Neutrophil (primary cell): Measurements from ENCODE around the gene CNTNAP5.
"Not testable (repeated sequence)": the region's sequence is repeated elsewhere in the genome, so short reads cannot be mapped to it uniquely, and the experiment has no call there.

ENCODE experiments used
- H3K27ac ChIP-seq: fragments of 200-600 bp; sonication (generic); 2 replicates; pipeline ENCODE4 v1.5.1; 2016; ENCODE audit warnings: mild to moderate bottlenecking, moderate library complexity
- H3K27me3 ChIP-seq: fragments of 200-600 bp; sonication (generic); 2 replicates; pipeline ENCODE4 v1.6.0; 2016; ENCODE audit warnings: mild to moderate bottlenecking
- H3K36me3 ChIP-seq: fragments of 200-600 bp; sonication (generic); 2 replicates; pipeline ENCODE4 v1.5.1; 2017
- H3K4me1 ChIP-seq, 2 experiments: fragments of 200-600 bp in 1 of 2; sonication (generic) in 1 of 2; 1 replicate in 1 of 2; 2 replicates in 1 of 2; pipeline versions ENCODE4 v1.5.1 to v1.6.1; 2013 to 2016; ENCODE audit warnings: low read depth in 1 of 2, low read length in 1 of 2, mild to moderate bottlenecking in 1 of 2, moderate library complexity in 1 of 2; ENCODE audit not compliant: control insufficient read depth in 1 of 2, insufficient read depth in 1 of 2
- H3K4me3 ChIP-seq, 2 experiments: fragments of 200-600 bp in 1 of 2; sonication (generic) in 1 of 2; 1 replicate in 1 of 2; 2 replicates in 1 of 2; pipeline ENCODE4 v1.5.1; 2013 to 2016; ENCODE audit warnings: low read depth in 1 of 2, low read length in 1 of 2, mild to moderate bottlenecking in 1 of 2, moderate library complexity in 1 of 2
- H3K9me3 ChIP-seq: fragments of 200-600 bp; sonication (generic); 2 replicates; pipeline ENCODE4 v1.5.1; 2016
- TF ChIP-seq, protein P1 (sequence below): fragments of 200-600 bp; sonication (generic); IDR thresholded peaks from 2 replicates; pipeline ENCODE4 v1.5.1; 2016; ENCODE audit warnings: antibody characterized with exemption

Gene CNTNAP5

DNA sequence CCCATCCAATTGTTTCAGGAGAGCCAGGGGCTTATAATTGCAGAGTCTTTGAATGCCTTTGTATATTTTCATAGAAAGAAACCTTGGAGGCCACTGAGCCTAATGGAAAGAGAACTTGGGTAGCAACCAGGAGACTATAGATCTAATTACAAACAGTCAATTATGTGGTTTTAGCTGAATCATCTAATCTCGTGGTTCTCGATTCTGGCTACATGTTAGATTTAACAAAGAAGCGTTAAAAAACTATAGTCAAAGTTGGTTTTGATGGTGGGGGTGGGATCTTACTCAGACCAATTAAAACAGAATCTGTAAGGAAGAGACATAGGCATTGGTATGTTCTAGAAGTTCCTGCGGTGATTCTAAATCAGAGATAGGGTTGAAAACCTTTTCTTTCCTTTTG is 344.1 kb downstream of the CNTNAP5 start:
- Histone ChIP-seq H3K36me3 (no peaks in the 10 kb centered on the region), H3K4me3 (no peak overlapping the region), H3K27ac (no peak overlapping the region), H3K27me3 (no peaks in the 10 kb centered on the region), H3K4me1 (no peaks in the 10 kb centered on the region), H3K9me3 (no peaks in the 10 kb centered on the region)
- TF ChIP-seq, protein P1, sequence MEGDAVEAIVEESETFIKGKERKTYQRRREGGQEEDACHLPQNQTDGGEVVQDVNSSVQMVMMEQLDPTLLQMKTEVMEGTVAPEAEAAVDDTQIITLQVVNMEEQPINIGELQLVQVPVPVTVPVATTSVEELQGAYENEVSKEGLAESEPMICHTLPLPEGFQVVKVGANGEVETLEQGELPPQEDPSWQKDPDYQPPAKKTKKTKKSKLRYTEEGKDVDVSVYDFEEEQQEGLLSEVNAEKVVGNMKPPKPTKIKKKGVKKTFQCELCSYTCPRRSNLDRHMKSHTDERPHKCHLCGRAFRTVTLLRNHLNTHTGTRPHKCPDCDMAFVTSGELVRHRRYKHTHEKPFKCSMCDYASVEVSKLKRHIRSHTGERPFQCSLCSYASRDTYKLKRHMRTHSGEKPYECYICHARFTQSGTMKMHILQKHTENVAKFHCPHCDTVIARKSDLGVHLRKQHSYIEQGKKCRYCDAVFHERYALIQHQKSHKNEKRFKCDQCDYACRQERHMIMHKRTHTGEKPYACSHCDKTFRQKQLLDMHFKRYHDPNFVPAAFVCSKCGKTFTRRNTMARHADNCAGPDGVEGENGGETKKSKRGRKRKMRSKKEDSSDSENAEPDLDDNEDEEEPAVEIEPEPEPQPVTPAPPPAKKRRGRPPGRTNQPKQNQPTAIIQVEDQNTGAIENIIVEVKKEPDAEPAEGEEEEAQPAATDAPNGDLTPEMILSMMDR, result no peak

DNA sequence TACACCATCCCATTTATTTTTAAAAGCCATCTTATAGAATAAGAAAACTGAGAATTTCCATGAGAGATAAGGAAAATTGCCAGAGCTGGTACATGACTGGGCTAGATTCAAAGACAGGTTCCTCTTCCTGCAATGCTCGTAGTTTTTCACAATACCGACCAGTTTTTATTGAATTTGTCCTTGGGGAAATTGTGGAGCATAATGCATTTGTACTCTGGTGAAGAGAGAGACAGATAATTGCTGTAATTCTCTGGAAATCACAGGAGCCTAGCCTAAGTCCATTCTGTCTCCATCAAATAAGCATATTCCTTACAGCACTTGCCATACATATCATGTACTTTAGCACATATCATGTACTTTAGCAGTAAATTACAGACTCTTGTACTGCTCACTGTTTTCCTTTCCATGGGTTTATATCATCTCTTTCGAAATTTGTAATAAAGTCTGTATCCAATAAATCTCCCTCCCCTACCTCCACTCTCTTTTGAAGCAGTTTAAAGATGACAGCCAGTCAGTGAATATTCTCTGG is 355.2 kb downstream of the CNTNAP5 start:
- no peaks in the 10 kb centered on the region for H3K36me3 ChIP-seq
- no peak overlapping the region for H3K27ac ChIP-seq
- H3K9me3 ChIP-seq, result no peaks in the 10 kb centered on the region
- no peaks in the 10 kb centered on the region for H3K4me1 ChIP-seq
- TF ChIP-seq, protein P1, result no peak
- H3K27me3 ChIP-seq, result no peaks in the 10 kb centered on the region
- no peak overlapping the region for H3K4me3 ChIP-seq

DNA sequence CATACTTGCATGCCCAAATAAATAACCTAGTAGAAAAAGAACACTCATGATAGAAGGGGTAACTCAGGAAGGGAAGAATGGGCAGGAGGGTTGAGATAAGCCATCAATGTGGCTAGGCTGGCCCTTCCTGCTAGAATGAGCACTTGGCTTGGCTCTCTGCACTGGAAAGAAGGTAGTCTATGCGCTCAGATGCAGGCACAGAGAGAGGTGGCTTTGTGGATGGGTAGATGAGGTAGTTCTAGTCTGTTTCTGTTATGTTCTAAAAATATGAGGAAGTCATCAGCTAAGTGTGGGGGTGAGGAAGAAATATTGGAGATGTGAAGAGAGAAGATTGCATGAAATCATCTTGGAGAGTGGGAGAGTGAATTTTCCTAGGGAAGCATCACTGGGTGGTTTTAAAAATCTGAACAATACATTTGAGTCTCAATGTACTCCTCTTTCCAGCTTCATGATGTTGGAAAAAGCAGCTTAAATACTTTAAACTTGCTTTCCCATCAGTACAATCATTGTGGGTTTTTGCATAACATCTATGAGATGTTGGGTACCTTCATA is 357.1 kb downstream of the CNTNAP5 start:
- Histone ChIP-seq H3K4me1 (no peaks in the 10 kb centered on the region), H3K27me3 (no peaks in the 10 kb centered on the region), H3K9me3 (no peaks in the 10 kb centered on the region), H3K36me3 (no peaks in the 10 kb centered on the region), H3K4me3 (no peak overlapping the region), H3K27ac (no peak overlapping the region)
- TF ChIP-seq, protein P1, result no peak

DNA sequence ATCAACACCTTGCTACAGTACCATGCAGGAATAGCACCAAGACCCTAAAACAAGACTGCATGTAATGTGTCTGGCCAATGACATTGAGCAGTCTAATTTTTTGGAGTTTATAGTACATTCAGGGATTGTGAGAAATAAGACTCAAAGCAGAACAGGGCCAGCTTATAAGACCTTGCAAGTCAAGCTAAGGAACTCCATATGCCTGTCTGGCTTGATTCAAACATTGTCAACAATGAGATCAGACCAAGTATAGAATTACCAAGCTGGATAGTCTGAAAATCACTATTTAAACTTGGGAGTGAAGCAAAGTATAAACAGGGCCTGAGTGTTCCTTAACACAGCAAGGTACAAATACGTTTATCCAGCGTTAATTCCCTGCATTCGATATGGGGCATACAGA is 370.9 kb downstream of the CNTNAP5 start:
- no peaks in the 10 kb centered on the region for H3K36me3 ChIP-seq
- H3K27me3 ChIP-seq, result no peaks in the 10 kb centered on the region
- no peak overlapping the region for H3K27ac ChIP-seq
- no peak overlapping the region for H3K4me3 ChIP-seq
- H3K9me3 ChIP-seq, result no peaks in the 10 kb centered on the region
- TF ChIP-seq, protein P1, result no peak
- H3K4me1 ChIP-seq, result no peaks in the 10 kb centered on the region

DNA sequence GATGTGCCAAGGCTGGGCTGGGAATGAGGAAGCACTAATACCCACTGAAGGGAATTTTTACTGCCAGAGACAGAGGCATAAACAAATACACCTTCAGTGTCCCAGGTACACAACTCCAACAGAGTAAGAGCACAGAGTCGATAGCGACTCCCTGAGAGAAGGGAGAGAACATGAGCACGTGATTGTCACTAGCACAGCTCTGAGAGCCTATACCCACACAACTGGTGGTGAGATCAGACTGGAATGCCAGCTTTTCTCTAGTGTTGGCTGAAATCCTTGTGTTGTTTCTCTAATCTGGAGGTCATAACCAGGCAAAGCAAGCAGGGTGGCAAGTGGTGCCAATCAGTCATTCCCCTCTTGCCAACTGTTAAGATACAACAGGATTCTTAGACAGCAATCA is 377.2 kb downstream of the CNTNAP5 start:
- H3K4me1 ChIP-seq, result no peaks in the 10 kb centered on the region
- TF ChIP-seq, protein P1, result no peak
- H3K27ac ChIP-seq, result no peak overlapping the region
- no peaks in the 10 kb centered on the region for H3K36me3 ChIP-seq
- no peak overlapping the region for H3K4me3 ChIP-seq
- H3K27me3 ChIP-seq, result no peaks in the 10 kb centered on the region
- H3K9me3 ChIP-seq, result no peaks in the 10 kb centered on the region

DNA sequence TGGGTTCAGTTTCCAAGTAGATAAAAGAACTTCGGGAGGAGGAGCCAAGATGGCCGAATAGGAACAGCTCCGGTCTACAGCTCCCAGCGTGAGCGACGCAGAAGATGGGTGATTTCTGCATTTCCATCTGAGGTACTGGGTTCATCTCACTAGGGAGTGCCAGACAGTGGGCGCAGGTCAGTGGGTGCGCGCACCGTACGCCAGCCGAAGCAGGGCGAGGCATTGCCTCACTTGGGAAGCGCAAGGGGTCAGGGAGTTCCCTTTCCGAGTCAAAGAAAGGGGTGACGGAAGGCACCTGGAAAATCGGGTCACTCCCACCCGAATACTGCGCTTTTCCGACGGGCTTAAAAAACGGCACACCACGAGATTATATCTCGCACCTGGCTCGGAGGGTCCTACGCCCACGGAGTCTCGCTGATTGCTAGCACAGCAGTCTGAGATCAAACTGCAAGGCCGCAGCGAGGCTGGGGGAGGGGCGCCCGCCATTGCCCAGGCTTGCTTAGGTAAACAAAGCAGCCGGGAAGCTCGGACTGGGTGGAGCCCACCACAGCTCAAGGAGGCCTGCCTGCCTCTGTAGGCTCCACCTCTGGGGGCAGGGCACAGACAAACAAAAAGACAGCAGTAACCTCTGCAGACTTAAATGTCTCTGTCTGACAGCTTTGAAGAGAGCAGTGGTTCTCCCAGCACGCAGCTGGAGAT is 382.9 kb downstream of the CNTNAP5 start:
- H3K27me3 ChIP-seq, H3K36me3 ChIP-seq, H3K27ac ChIP-seq, H3K4me1 ChIP-seq, H3K4me3 ChIP-seq, H3K9me3 ChIP-seq: not testable (repeated sequence)
